Left kidney (tissue), 2 donors: ENCODE data around the gene ZNF628. TPM values are rescaled to one million over a fixed set of nuclear protein-coding genes. Genes with fewer than 3 reads are reported as not detected.
"Not testable (repeated sequence)": the region's sequence is repeated elsewhere in the genome, so short reads cannot be mapped to it uniquely, and the experiment has no call there.

Experiments
- DNase-seq: peaks from one replicate; pipeline ENCODE4 v3.0.0-alpha.2; 2013
- polyA plus RNA-seq: library from polyadenylated mRNA; unstranded; fragments of 120-200 nt; gene quantifications from one replicate; pipeline ENCODE4 v1.2.1, GENCODE V29; 2013; ENCODE audit not compliant: insufficient read length

ZNF628 gene
- polyA plus RNA-seq, 1 donor = 2.4 TPM

GRCh38 chr19:55447421-55448174 is 28.8 kb upstream of the ZNF628 start:
- DNase-seq = no peak

- DNase-seq = not testable (repeated sequence)
Measured at GRCh38 chr19:55448175-55448490, 28.3 kb upstream of the ZNF628 start.

- no peak for DNase-seq
Measured at GRCh38 chr19:55449469-55449868, 26.9 kb upstream of the ZNF628 start.

GRCh38 chr19:55451163-55451964 is 25.1 kb upstream of the ZNF628 start:
- no peak for DNase-seq

- DNase-seq = no peak
Measured at GRCh38 chr19:55451965-55452748, 24.3 kb upstream of the ZNF628 start.

GRCh38 chr19:55452749-55453346 is 23.6 kb upstream of the ZNF628 start:
- DNase-seq = peak; percentile 88

GRCh38 chr19:55453511-55454260 is 22.7 kb upstream of the ZNF628 start:
- DNase-seq = no peak

- DNase-seq = no peak
Measured at GRCh38 chr19:55454787-55455243, 21.6 kb upstream of the ZNF628 start.

GRCh38 chr19:55455576-55456235 is 20.7 kb upstream of the ZNF628 start:
- DNase-seq = no peak

- no peak for DNase-seq
Measured at GRCh38 chr19:55456347-55456746, 20.1 kb upstream of the ZNF628 start.

- no peak for DNase-seq
Measured at GRCh38 chr19:55457683-55458457, 18.5 kb upstream of the ZNF628 start.

- DNase-seq = no peak
Measured at GRCh38 chr19:55459551-55459949, 16.9 kb upstream of the ZNF628 start.

GRCh38 chr19:55459950-55460657 is 16.3 kb upstream of the ZNF628 start:
- DNase-seq = no peak

- DNase-seq = no peak
Measured at GRCh38 chr19:55460670-55461258, 15.7 kb upstream of the ZNF628 start.

GRCh38 chr19:55461259-55461973 is 15.0 kb upstream of the ZNF628 start, which contains the start of gene ISOC2:
TSS of gene ISOC2 (minus strand) at chr19:55461642. CDS start at chr19:55456486, 5,156 bp downstream.
- DNase-seq = peak; percentile 99

- no peak for DNase-seq
Measured at GRCh38 chr19:55461974-55462626, 14.3 kb upstream of the ZNF628 start.

- no peak for DNase-seq
Measured at GRCh38 chr19:55462722-55463121, 13.7 kb upstream of the ZNF628 start.

- DNase-seq = no peak
Measured at GRCh38 chr19:55463583-55464031, 12.8 kb upstream of the ZNF628 start.
